ENCODE data around the gene HYI.

- TF ChIP-seq CTCF (IDR thresholded peaks at IDR 0.05): no peak
- no peak for TF ChIP-seq POLR2A (IDR thresholded peaks at IDR 0.05)
Measured at GRCh38 chr1:43499898-43500297, 46.2 kb upstream of the HYI start.
